ENCODE measurements around the gene SERPINA6. TPM values are rescaled to one million over a fixed set of nuclear protein-coding genes. Genes with fewer than 3 reads are reported as not detected.

The SERPINA6 gene
- total RNA-seq, 1 donor from 2014 or later: 1.1 TPM

DNA sequence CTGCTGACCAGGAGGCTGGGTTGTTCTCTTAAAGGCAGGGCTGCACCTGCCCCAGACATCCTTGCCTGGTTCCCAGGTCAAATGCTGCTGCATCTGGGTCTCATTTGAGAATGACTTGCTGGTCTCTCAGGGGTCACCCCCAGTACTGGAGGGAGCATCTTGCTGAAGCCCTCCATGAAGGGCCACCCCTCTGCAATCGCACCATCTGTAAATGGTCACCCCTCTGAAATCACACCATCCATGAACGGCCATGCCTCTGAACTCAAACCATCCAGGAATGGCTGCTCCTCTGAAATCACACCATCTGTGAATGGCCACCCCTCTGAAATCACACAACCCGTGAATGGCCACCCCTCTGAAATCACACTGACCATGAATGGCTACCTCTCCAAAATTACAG is 7.3 kb upstream of the SERPINA6 start:
- no peaks in the 10 kb centered on the region for H3K36me3 ChIP-seq
- no peaks in the 10 kb centered on the region for H3K4me1 ChIP-seq
- no peak overlapping the region for H3K27ac ChIP-seq
- no peak overlapping the region for H3K4me3 ChIP-seq
- DNase-seq (no peak), ATAC-seq (no peak)
- H3K27me3 ChIP-seq (ENCODE audit: low read depth): no peaks in the 10 kb centered on the region
- intact Hi-C loops (cut with DNase I): no loop called here
- no peaks in the 10 kb centered on the region for H3K9me3 ChIP-seq
- TF ChIP-seq CTCF (IDR thresholded peaks at IDR 0.05): no peak

DNA sequence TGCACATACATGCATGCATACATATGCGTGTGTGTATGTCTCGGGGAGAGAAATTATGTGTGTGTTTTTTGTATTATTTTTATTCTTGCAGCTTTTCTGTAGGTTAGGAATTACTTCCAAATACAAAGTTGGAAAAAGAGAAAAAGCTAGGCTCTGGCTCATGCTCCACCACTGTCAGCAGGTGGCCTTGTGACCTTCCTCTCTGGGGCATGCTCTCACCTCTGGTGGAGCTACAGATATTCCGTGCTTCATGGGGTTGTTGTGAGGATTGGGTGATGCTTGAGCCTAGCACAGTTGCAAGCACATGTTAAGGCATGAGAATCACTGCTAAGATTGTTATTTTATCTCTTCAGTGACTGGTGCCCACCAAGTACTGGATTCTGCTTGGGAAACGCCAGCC is 6.7 kb upstream of the SERPINA6 start:
- H3K4me1 ChIP-seq: no peaks in the 10 kb centered on the region
- no peak for TF ChIP-seq CTCF (IDR thresholded peaks at IDR 0.05)
- H3K9me3 ChIP-seq: no peaks in the 10 kb centered on the region
- no peaks in the 10 kb centered on the region for H3K36me3 ChIP-seq
- DNase-seq (no peak), ATAC-seq (no peak)
- intact Hi-C loops (cut with DNase I): no loop called here
- H3K27me3 ChIP-seq (ENCODE audit: low read depth): no peaks in the 10 kb centered on the region
- H3K27ac ChIP-seq: no peak overlapping the region
- no peak overlapping the region for H3K4me3 ChIP-seq

- TF ChIP-seq CTCF (IDR thresholded peaks at IDR 0.05): no peak
- H3K27me3 ChIP-seq (ENCODE audit: low read depth): no peaks in the 10 kb centered on the region
- intact Hi-C loops (cut with DNase I): no loop called here
- ATAC-seq: no peak
- no peaks in the 10 kb centered on the region for H3K9me3 ChIP-seq
- DNase-seq: no peak
- no peaks in the 10 kb centered on the region for H3K4me1 ChIP-seq
- no peaks in the 10 kb centered on the region for H3K36me3 ChIP-seq
- no peak overlapping the region for H3K4me3 ChIP-seq
- no peak overlapping the region for H3K27ac ChIP-seq
Observed at GRCh38 chr14:94328196-94328595, 5.1 kb upstream of the SERPINA6 start.

DNA sequence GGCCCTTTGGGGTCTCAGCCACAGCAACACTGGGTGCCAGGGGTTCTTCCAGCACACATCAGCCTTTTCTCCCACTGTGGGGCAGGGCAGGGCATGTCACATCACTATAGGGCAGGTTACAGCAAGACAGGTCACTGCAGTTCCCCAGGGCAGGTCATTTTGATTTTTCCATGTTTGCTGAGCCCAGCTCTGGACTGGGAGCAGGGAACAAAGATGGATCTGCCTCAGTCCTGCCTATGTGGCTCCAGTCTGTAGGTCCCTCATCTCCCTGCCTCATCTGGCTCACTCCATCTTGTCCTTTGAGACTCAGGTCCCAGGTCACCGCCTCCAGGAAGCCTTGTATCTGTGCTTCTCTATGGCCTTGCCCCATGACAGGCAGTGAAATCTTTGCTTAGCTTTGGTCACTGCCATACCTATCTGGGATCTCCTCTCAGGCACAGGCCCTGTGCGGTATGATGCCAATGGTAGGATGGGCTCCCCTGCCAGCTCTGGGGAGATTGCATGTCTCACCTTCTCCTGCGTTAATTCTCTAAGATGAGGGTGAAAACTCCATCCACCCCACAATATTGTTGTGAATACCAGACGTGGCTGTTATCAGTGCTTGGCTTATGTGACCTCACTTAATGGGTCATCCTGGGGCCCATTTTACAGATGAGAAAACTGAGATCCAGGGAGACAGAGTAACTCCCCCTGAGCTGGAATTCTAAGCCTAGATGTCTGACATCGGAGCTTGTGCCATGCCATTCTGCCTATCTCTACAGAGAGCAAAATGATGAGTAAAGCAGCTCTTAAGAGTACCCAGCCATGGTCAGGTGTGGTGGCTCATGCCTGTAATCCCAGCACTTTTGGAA is 1.5 kb downstream of the SERPINA6 start:
- H3K4me1 ChIP-seq: no peaks in the 10 kb centered on the region
- no peak overlapping the region for H3K27ac ChIP-seq
- ATAC-seq (no peak), DNase-seq (no peak)
- no peaks in the 10 kb centered on the region for H3K36me3 ChIP-seq
- no peak for TF ChIP-seq CTCF (IDR thresholded peaks at IDR 0.05)
- no peak overlapping the region for H3K4me3 ChIP-seq
- no peaks in the 10 kb centered on the region for H3K27me3 ChIP-seq (ENCODE audit: low read depth)
- intact Hi-C loops (cut with DNase I): no loop called here
- H3K9me3 ChIP-seq: no peaks in the 10 kb centered on the region

- no peak overlapping the region for H3K4me3 ChIP-seq
- DNase-seq: no peak
- H3K9me3 ChIP-seq: no peaks in the 10 kb centered on the region
- peak in 1 of 2 donors; percentile 51 for ATAC-seq
- no peaks in the 10 kb centered on the region for H3K27me3 ChIP-seq (ENCODE audit: low read depth)
- no peak overlapping the region for H3K27ac ChIP-seq
- no peaks in the 10 kb centered on the region for H3K36me3 ChIP-seq
- no peak for TF ChIP-seq CTCF (IDR thresholded peaks at IDR 0.05)
- H3K4me1 ChIP-seq: no peaks in the 10 kb centered on the region
- intact Hi-C loops (cut with DNase I): no loop called here
Observed at GRCh38 chr14:94320243-94320642, 2.9 kb downstream of the SERPINA6 start.
